Sciatic nerve (tissue), 2 donors: Measurements from ENCODE around the gene MACROH2A1. TPM values are rescaled to one million over a fixed set of nuclear protein-coding genes. Genes with fewer than 3 reads are reported as not detected.
A peak's percentile ranks its signal among the peaks of the same experiment; 100 is the strongest.

Experiments
- ATAC-seq: fragments of 200-7000 bp; cut with Tn5 transposase; one replicate; pipeline ENCODE4 v1.9.1; 2020; ENCODE audit warnings: mild to moderate bottlenecking, moderate library complexity
- DNase-seq: peaks from one replicate; pipeline ENCODE4 v3.0.0-alpha.2; 2020; ENCODE audit warnings: low spot score
- intact Hi-C: fragments of 100-400 bp; cut with DNase I; formaldehyde crosslinking; loops from one replicate; pipeline ENCODE4 v1.14.2; 2022
- total RNA-seq: library from RNA; stranded (reverse); fragmentation: NEBNext Ultra II Directional; extraction: Animal tissue kit (Norgen Biotek cat#: 25700); gene quantifications from one replicate; pipeline ENCODE4 v1.2.1, GENCODE V29; 2021
- donor health status: DM: no; HTN: no; CAD: no.
- donor health status: DM: no; HTN: no; CAD: no.

MACROH2A1 gene
- total RNA-seq, 1 donor from 2014 or later: 129 TPM

GRCh38 chr5:135341696-135342550, 57.1 kb downstream of the MACROH2A1 start:
- ATAC-seq (peak; percentile 8), DNase-seq (no peak)
- intact Hi-C loops: no loop called here

GRCh38 chr5:135341016-135341666, 57.9 kb downstream of the MACROH2A1 start:
- intact Hi-C loops: no loop called here
- ATAC-seq (no peak), DNase-seq (no peak)

DNA sequence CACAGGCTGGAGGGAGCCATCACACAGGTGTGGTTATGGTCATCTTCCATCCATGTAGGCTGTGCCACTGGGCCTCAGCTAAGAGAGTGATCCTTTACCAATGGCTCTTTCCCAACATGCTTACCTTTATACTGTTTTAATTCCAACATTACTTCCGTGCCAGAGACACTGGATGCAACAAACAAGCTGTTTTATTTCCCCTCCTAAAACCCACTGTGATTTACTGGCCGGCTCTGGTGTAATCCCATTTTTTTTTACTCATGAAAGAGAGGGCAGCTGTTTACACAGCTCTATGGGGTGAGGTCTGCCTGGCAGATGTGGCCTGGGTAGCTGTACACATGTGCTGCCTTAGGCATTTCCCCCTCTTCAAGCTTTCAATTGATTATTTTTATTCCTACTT, 58.5 kb downstream of the MACROH2A1 start:
- intact Hi-C loops: no loop called here
- ATAC-seq (no peak), DNase-seq (no peak)

- no peak for ATAC-seq
- no peak for DNase-seq
- intact Hi-C loops: no loop called here
Measured at GRCh38 chr5:135339623-135340022, 59.4 kb downstream of the MACROH2A1 start.

DNA sequence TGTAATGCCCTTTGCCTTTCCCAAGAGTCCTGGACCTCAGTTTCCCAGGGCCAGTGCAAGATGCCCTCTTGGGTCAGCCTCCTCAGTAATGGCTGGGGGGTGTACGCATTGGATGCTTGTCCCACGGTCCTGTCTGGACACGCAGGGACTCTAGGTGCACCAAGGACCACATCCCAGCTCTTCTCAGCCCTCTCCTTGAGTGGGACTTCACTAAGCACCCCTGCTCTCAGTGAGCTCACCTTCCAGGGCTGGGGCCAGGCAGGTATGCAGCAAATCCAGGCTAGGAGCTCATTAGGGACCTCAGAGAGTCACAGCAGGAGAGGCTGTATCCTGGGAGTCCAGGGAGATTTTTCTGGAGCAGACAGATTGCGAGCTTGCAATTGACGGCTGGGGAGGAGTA, 59.8 kb downstream of the MACROH2A1 start:
- ATAC-seq: no peak
- intact Hi-C loops: no loop called here
- DNase-seq: no peak

DNA sequence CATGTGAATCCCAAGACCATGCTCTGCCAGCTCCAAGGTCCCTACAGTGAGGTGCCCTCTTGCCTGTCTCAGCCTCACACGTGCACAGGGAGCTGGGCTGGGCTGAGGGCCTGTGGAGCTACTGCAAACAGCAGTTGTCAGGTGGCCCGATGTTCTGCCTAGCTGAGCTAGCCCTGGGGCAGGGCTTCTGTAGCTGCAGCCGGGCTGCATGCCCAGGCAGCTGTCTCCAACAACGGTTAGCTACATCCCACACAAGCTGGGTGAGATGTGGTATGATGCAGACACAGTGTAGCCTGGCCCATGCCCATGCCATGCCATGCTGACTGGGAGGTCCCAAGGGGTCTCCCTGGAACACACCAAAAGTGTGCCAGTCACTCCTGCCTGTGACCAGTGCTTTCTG, 62.0 kb downstream of the MACROH2A1 start:
- no peak for DNase-seq
- peak; percentile 23 for ATAC-seq
- intact Hi-C loops: no loop called here

- intact Hi-C loops: no loop called here
- DNase-seq (no peak), ATAC-seq (peak; percentile 25)
Measured at GRCh38 chr5:135335031-135335828, 63.8 kb downstream of the MACROH2A1 start.

DNA sequence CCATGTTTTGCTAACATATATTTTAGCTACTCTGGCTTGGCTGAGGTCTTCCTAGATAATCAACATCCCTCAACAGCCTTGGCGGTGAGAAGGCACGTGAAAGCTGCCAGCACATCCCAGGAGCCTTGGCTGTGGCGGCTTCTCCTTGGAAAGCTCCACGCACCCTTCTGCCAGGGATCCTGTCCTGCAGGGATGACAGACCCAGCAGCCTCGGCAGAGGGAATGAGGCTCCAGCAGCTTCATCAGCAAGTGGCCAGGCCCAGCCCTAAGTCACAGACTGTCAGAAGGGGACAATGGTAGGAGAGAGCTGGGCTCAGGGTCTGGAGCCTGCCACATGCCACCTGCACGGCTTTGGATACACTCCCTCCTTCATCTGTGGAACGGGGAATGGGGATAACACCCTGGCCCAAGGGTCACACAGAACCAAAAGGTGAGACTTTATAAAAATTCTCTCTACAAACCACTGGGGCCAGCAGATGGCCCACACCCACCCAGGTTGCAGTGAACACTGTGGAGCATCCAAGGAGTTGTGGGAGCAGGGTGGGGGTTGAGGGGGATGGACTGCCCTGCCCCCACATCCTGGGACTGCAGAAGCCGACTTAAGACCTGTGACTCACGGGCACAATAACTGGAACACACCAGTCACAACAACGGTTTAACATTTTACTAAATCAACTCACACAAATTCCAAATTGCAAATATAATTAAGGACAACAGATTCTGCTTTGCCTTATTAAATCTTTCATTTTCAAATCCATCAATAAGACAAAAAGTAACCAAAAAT, 65.1 kb downstream of the MACROH2A1 start:
- ATAC-seq (no peak), DNase-seq (no peak)

DNA sequence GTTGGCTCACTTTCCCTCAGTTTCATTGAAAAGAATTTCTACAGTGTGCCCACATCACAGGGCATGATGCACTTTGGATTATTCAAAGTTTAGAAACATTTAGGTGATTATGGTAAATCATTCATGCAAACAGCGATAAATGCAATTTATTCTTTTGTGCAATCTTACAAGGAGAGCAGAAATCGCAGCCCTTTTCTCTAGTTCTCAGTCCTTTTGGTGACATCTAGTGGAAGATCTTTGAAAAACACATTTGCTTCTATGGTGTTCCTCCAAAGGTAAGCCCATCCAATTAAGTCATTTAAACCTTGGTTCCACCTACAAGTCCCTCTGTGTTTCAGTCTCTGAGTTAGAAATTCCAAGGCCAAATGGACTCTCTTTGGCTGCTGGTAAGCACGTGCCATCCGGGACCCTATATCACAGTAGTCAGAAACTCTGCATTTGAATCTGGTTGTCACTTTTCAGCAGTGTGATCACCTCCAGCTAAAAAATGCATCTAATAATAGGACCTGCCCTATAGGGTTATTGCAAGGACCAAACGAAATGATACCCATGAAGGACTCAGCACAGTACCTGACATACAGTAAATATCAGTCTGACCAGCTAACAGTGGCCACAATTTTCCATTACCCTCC, 66.4 kb downstream of the MACROH2A1 start:
- intact Hi-C loops: no loop called here
- peak; percentile 50 for ATAC-seq
- DNase-seq: no peak

More for the DNA sequence above, 65.1 kb downstream of the MACROH2A1 start:
- intact Hi-C loops: no loop called here

GRCh38 chr5:135331612-135332011, 67.4 kb downstream of the MACROH2A1 start:
- no peak for ATAC-seq
- intact Hi-C loops: no loop called here
- DNase-seq: no peak

DNA sequence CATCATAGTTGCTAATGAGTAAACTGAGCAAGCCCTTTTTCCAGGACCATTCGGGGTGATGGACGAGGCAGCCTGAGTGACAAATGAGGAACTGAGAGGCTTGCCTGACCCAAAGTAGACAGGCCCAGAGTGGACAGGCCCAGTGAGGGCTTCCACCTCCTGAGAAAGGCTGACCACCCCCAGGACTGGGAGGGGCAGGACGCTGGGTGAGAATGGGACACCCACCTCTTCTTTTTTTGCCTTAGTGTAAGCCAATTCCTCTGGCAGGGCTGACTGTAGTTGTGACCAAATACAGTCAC, 68.3 kb downstream of the MACROH2A1 start:
- intact Hi-C loops: no loop called here
- DNase-seq: no peak
- no peak for ATAC-seq

GRCh38 chr5:135329913-135330797, 68.9 kb downstream of the MACROH2A1 start:
- no peak for DNase-seq
- intact Hi-C loops: no loop called here
- ATAC-seq: no peak

DNA sequence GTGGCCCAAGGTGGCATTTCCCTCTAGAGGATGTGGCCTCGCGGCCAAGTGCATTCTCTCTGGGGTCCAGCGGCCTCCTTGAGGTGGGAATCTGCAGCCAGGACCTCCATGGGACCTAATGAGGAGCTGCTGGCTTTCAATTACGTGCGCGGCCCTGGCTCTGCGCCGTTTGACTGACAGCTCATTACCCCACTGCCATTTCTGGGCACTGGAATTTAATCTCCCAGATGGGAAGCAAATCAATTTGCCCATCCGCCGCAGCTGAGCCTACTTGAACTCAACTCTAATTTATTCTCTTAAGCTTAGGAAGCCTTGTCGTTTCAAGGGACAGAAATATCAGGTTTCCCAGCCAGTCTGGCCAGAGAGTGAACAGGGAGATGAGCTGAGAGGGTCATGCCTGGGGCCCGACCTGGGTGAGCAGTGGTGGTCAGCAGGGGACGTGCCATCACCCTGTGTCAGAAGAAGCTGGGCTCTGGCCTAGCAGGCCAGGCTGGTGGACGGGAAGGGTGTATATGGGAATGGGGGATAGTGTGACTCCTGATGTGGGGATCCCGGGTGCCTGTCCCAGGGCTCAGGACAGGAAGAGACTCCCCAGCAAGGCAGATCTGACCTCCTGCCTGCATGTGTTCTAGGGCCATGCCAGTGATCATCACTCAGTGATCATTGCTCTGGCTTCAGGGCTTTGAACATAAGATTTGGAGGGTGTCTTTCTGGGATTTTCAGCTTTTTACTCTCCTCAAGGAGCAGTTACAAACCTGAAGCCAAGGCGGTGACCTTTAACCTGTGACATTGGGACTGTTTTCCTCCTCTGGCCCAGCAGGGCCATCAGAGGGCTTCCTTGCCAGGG, 69.7 kb downstream of the MACROH2A1 start:
- intact Hi-C loops: no loop called here
- DNase-seq: no peak
- ATAC-seq: no peak

GRCh38 chr5:135328128-135328687, 70.8 kb downstream of the MACROH2A1 start:
- intact Hi-C loops: no loop called here
- DNase-seq (no peak), ATAC-seq (no peak)

DNA sequence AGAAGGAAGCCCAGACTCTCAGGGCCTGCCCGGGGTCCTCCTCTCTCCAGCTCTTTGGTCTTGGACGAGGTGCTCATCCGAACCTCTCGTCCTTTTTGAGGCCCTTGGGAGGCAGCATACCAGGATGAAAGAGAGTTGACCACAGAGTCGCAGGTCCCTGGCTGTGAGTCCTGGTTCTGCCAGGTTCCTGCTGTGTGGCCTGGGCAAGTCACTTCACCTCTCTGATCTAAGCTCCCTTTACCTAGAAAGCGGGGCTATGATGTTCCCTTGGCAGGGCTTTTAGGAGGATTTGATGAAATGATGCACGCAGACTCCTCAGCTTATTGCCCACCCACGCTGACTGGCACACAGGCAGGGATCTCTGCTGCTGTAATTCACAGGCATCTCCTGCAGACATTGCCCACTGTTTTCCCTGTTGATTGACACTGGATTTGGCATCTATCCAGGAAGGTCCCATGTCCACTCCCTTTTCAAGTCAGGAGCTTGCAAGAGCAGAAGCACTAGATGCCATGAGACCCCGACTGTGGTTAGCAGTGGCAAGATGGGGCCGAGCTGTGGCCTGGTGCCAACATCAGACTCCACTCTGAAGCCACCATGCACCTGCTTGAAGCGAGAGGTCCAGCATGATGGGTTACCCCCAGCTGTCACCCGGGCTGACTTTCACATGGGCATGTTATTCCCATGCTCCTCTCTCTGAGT, 71.5 kb downstream of the MACROH2A1 start:
- DNase-seq (no peak), ATAC-seq (no peak)
- intact Hi-C loops: no loop called here
